Left lung (tissue), 10 donors: ENCODE data around the gene TRIP13. TPM values are rescaled to one million over a fixed set of nuclear protein-coding genes. Genes with fewer than 3 reads are reported as not detected.

Source experiments
- ATAC-seq: fragments of 200-7000 bp; cut with Tn5 transposase; one replicate; pipeline ENCODE4 v1.9.1; 2020; ENCODE audit warnings: moderate library complexity
- DNase-seq, 4 donors: peaks; one replicate each; pipeline ENCODE4 v3.0.0-alpha.2; 2013 to 2020
- H3K27ac ChIP-seq, 2 donors: fragments of 200-600 bp; sonication (generic) in 1 of 2; one replicate each; pipeline versions ENCODE4 v1.5.0 to v1.8.0; 2020 to 2021
- H3K27me3 ChIP-seq, 2 donors: fragments of 200-600 bp; sonication (generic) in 1 of 2; one replicate each; pipeline versions ENCODE4 v1.5.0 to v1.8.0; 2020 to 2021
- H3K36me3 ChIP-seq, 2 donors: fragments of 200-600 bp; sonication (generic) in 1 of 2; one replicate each; pipeline versions ENCODE4 v1.5.0 to v1.8.0; 2020 to 2021
- H3K4me1 ChIP-seq, 2 donors: fragments of 200-600 bp; one replicate each; pipeline ENCODE4 v1.8.0; 2021
- H3K4me3 ChIP-seq, 2 donors: fragments of 200-600 bp; sonication (generic) in 1 of 2; one replicate each; pipeline versions ENCODE4 v1.5.0 to v1.8.0; 2020 to 2021; ENCODE audit warnings: mild to moderate bottlenecking in 1 of 2
- H3K9me3 ChIP-seq, 2 donors: fragments of 200-600 bp; sonication (generic) in 1 of 2; one replicate each; pipeline versions ENCODE4 v1.5.0 to v1.8.0; 2020 to 2021
- CTCF ChIP-seq, 2 donors: fragments of 200-600 bp; sonication (generic) in 1 of 2; IDR thresholded peaks; one replicate each; pipeline versions ENCODE4 v1.5.0 to v1.8.0; 2021; ENCODE audit warnings: antibody characterized with exemption in 2 of 2
- intact Hi-C, 2 donors: fragments of 100-400 bp; cut with DNase I; formaldehyde crosslinking; loops; one replicate each; pipeline versions ENCODE4 v1.11.2 to v1.14.2; 2022
- polyA plus RNA-seq, 6 donors: library from polyadenylated mRNA; unstranded; fragments of 120-200 nt; gene quantifications; one replicate each; pipeline ENCODE4 v1.2.1, GENCODE V29; 2013; ENCODE audit not compliant: insufficient read length in 6 of 6
- total RNA-seq, 2 donors: library from RNA; stranded (reverse); fragmentation: NEBNext Ultra II Directional; extraction: Animal tissue kit (Norgen Biotek cat#: 25700); gene quantifications; one replicate each; pipeline ENCODE4 v1.2.1, GENCODE V29; 2021
- donor health status: DM: no; HTN: yes; CAD: no.
- donor health status: DM: no; HTN: no; CAD: no.

TRIP13 gene
- total and polyA plus RNA-seq, 8 donors, result 4.3 to 17.4 (median 12.2) TPM

DNA sequence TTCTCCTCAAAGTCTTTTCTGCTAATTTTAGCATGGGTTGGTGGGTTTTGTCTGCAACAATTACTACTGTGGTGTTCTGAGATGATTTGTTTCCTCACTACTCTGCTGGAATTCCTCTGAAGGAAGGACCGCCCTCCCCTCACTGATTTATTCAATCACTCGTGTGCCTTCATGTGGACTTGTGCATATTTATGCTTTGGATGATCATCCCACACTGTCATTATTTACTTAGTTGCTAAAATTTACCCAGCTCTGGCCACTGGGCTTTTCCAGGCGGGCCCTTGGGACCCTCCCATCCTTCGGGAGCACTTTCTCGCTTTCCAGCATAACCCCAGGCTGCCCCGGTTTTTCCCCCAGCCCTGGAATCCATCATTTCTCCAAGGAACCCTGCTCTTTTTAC is 74.3 kb downstream of the TRIP13 start:
- Histone ChIP-seq H3K27ac (no peak overlapping the region), H3K4me1 (peaks cover 0 to 11% of the 10 kb centered on the region in 2 donors), H3K9me3 (no peaks in the 10 kb centered on the region), H3K27me3 (peaks cover 0 to 37% of the 10 kb centered on the region in 2 donors), H3K4me3 (no peak overlapping the region), H3K36me3 (no peaks in the 10 kb centered on the region)
- no peak for TF ChIP-seq CTCF (IDR thresholded peaks at IDR 0.05)
- intact Hi-C loops, result no loop called here
- no peak for DNase-seq
- no peak for ATAC-seq

Other genes with a start within 250 kb of the TRIP13 start
- 10 to 100 TPM in 1 of 2 donors, 1 to 10 TPM in 1; 9.6 to 14.4 TPM for gene TPPP, start 199.5 kb upstream of the TRIP13 start, total RNA-seq
- 10 to 100 TPM in 1 of 6 donors, 1 to 10 TPM in 5; 6.7 to 10.0 (median 7.8) TPM for gene TPPP, start 199.5 kb upstream of the TRIP13 start, polyA plus RNA-seq
- gene ZDHHC11B, start 108.2 kb upstream of the TRIP13 start, total RNA-seq, result 10 to 100 TPM in 1 of 2 donors, 1 to 10 TPM in 1; 8.4 to 26.4 TPM
- 10 to 100 TPM; 24.0 to 52.3 (median 37.6) TPM for gene ZDHHC11B, start 108.2 kb upstream of the TRIP13 start, polyA plus RNA-seq
- gene ZDHHC11, start 41.9 kb upstream of the TRIP13 start, total RNA-seq, result 10 to 100 TPM; 14.6 to 34.9 TPM
- gene ZDHHC11, start 41.9 kb upstream of the TRIP13 start, polyA plus RNA-seq, result 10 to 100 TPM; 20.9 to 37.1 (median 25.8) TPM
- 10 to 100 TPM; 37.9 to 40.8 TPM for gene BRD9, start 83 bp upstream of the TRIP13 start, total RNA-seq
- 10 to 100 TPM; 46.8 to 60.6 (median 51.0) TPM for gene BRD9, start 83 bp upstream of the TRIP13 start, polyA plus RNA-seq
- 10 to 100 TPM; 31.6 to 61.5 TPM for gene NKD2, start 115.9 kb downstream of the TRIP13 start, total RNA-seq
- gene NKD2, start 115.9 kb downstream of the TRIP13 start, polyA plus RNA-seq, result 10 to 100 TPM in 2 of 6 donors, 1 to 10 TPM in 4; 6.3 to 13.5 (median 8.1) TPM
- gene SLC12A7, start 219.2 kb downstream of the TRIP13 start, total RNA-seq, result 10 to 100 TPM; 39.4 to 45.0 TPM
- 10 to 100 TPM; 28.1 to 40.3 (median 31.3) TPM for gene SLC12A7, start 219.2 kb downstream of the TRIP13 start, polyA plus RNA-seq